ENCODE results near the gene NRARP.

The NRARP gene

GRCh38 chr9:137300567-137301080 lies 1.4 kb downstream of the NRARP start:
- peak in 1 of 58 donors; percentile 40 for DNase-seq

- peak in 21 of 58 donors; percentile 24 to 77 (median 54) for DNase-seq
These were observed 2.1 kb downstream of the NRARP start for GRCh38 chr9:137299938-137300337.

GRCh38 chr9:137299203-137299565 lies 2.9 kb downstream of the NRARP start:
- no peak for DNase-seq

GRCh38 chr9:137298401-137299202 lies 3.5 kb downstream of the NRARP start:
- peak in 14 of 58 donors; percentile 36 to 52 (median 42) for DNase-seq

- no peak for DNase-seq
These were observed 4.1 kb downstream of the NRARP start for GRCh38 chr9:137297966-137298365.

- DNase-seq, result no peak
These were observed 5.1 kb downstream of the NRARP start for GRCh38 chr9:137296670-137297664.

GRCh38 chr9:137295849-137296669 lies 6.0 kb downstream of the NRARP start:
- DNase-seq, result no peak

- peak in 1 of 58 donors; percentile 28 for DNase-seq
These were observed 6.7 kb downstream of the NRARP start for GRCh38 chr9:137295238-137295811.

- no peak for DNase-seq
These were observed 7.3 kb downstream of the NRARP start for GRCh38 chr9:137294681-137295237.

- no peak for DNase-seq
These were observed 7.9 kb downstream of the NRARP start for GRCh38 chr9:137294091-137294680.

- no peak for DNase-seq
These were observed 8.5 kb downstream of the NRARP start for GRCh38 chr9:137293482-137294090.

GRCh38 chr9:137293094-137293481 lies 9.0 kb downstream of the NRARP start:
- peak in 1 of 58 donors; percentile 28 for DNase-seq

GRCh38 chr9:137286975-137287383 lies 15.1 kb downstream of the NRARP start:
- peak in 5 of 58 donors; percentile 18 to 36 (median 22) for DNase-seq

GRCh38 chr9:137281345-137282116 lies 20.5 kb downstream of the NRARP start:
- DNase-seq, result no peak

- DNase-seq, result no peak
These were observed 21.4 kb downstream of the NRARP start for GRCh38 chr9:137280474-137281344.

- no peak for DNase-seq
These were observed 22.2 kb downstream of the NRARP start for GRCh38 chr9:137279741-137280473.
